Measurements from ENCODE around the gene CD40LG. TPM values are rescaled to one million over a fixed set of nuclear protein-coding genes. Genes with fewer than 3 reads are reported as not detected.

Gene CD40LG
- total and polyA plus RNA-seq, 2 donors (not counting 3 experiments of a cell fraction or from before 2014, with no cell fraction given), result not detected

GRCh38 chrX:136627409-136627808 lies 20.5 kb upstream of the CD40LG start:
- peak; percentile 53 for FAIRE-seq
- Histone ChIP-seq H4K20me1 (replicated peaks; ENCODE audit: control insufficient read depth, extremely low read depth, insufficient read depth, low read length) (no peaks in the 10 kb centered on the region), H3K4me3 (replicated peaks in 1 of 3; ENCODE audit: insufficient read depth in 1 of 3, low read depth in 1 of 3, low read length in 3 of 3) (no peak overlapping the region), H3K4me1 (ENCODE audit: control insufficient read depth, extremely low read depth, insufficient read depth, low read length) (no peaks in the 10 kb centered on the region), H3K9me3 (replicated peaks; ENCODE audit: control insufficient read depth, insufficient read depth, low read length) (no peaks in the 10 kb centered on the region), H3K4me2 (ENCODE audit: insufficient read depth, low read length) (no peak overlapping the region), H3K9ac (replicated peaks; ENCODE audit: extremely low read depth, insufficient read depth, low read length) (no peak overlapping the region), H2AFZ (ENCODE audit: low read depth, low read length) (no peak overlapping the region), H3K27ac (ENCODE audit: insufficient read depth, low read depth, low read length) (no peak overlapping the region), H3K79me2 (ENCODE audit: control insufficient read depth, insufficient read depth, low read length) (no peaks in the 10 kb centered on the region), H3K27me3 (ENCODE audit: control insufficient read depth in 2 of 2, insufficient read depth in 2 of 2, low read length in 2 of 2) (no peaks in the 10 kb centered on the region), H3K36me3 (ENCODE audit: control insufficient read depth in 2 of 2, extremely low read depth in 1 of 2, insufficient read depth in 2 of 2, low read length in 2 of 2) (no peaks in the 10 kb centered on the region), H3K9me1 (replicated peaks; ENCODE audit: control insufficient read depth, extremely low read depth, insufficient read depth, low read length) (no peaks in the 10 kb centered on the region)
- no peak for DNase-seq (ENCODE audit: low read depth, low spot score)
- dilution Hi-C loops (cut with MboI; ENCODE audit: extremely low pct_ligation_motif_present, low sequenced_read_pairs) (no loop called here), intact Hi-C loops (cut with micrococcal nuclease) (no loop called here)
- no TSS peak for BruUV-seq (replicated peaks)
- TF ChIP-seq CTCF (IDR thresholded peaks at IDR 0.05; ENCODE audit: extremely low read depth in 1 of 2, insufficient read depth in 1 of 2, low read depth in 1 of 2, low read length in 2 of 2) (no peak), MYC (IDR thresholded peaks at IDR 0.05; ENCODE audit: low read depth, low read length) (no peak)
- CTCF ChIA-PET, result no interaction called here
- POLR2A ChIA-PET, result no interaction called here

GRCh38 chrX:136629084-136629750 lies 18.7 kb upstream of the CD40LG start:
- POLR2A ChIA-PET, result no interaction called here
- H3K9ac ChIP-seq (replicated peaks; ENCODE audit: extremely low read depth, insufficient read depth, low read length), result no peak overlapping the region
- no peak overlapping the region for H3K27ac ChIP-seq (ENCODE audit: insufficient read depth, low read depth, low read length)
- dilution Hi-C loops (cut with MboI; ENCODE audit: extremely low pct_ligation_motif_present, low sequenced_read_pairs), result no loop called here
- H3K36me3 ChIP-seq (ENCODE audit: control insufficient read depth in 2 of 2, extremely low read depth in 1 of 2, insufficient read depth in 2 of 2, low read length in 2 of 2), result no peaks in the 10 kb centered on the region
- CTCF ChIA-PET, result no interaction called here
- H2AFZ ChIP-seq (ENCODE audit: low read depth, low read length), result no peak overlapping the region
- no peak for FAIRE-seq
- no peaks in the 10 kb centered on the region for H3K27me3 ChIP-seq (ENCODE audit: control insufficient read depth in 2 of 2, insufficient read depth in 2 of 2, low read length in 2 of 2)
- no peak for DNase-seq (ENCODE audit: low read depth, low spot score)
- no TSS peak for BruUV-seq (replicated peaks)
- H3K4me1 ChIP-seq (ENCODE audit: control insufficient read depth, extremely low read depth, insufficient read depth, low read length), result no peaks in the 10 kb centered on the region
- H3K9me1 ChIP-seq (replicated peaks; ENCODE audit: control insufficient read depth, extremely low read depth, insufficient read depth, low read length), result no peaks in the 10 kb centered on the region
- H4K20me1 ChIP-seq (replicated peaks; ENCODE audit: control insufficient read depth, extremely low read depth, insufficient read depth, low read length), result no peaks in the 10 kb centered on the region
- no peak overlapping the region for H3K4me2 ChIP-seq (ENCODE audit: insufficient read depth, low read length)
- TF ChIP-seq JUN (IDR thresholded peaks at IDR 0.05; ENCODE audit: borderline replicate concordance, insufficient read depth, insufficient read length, low read depth) (no peak), FOS (IDR thresholded peaks at IDR 0.05; ENCODE audit: borderline replicate concordance, insufficient read depth, low read length) (no peak), POLR2A (IDR thresholded peaks at IDR 0.05; ENCODE audit: low read depth, low read length) (no peak), MYC (IDR thresholded peaks at IDR 0.05; ENCODE audit: low read depth, low read length) (no peak), POLR2AphosphoS5 (IDR thresholded peaks at IDR 0.05; ENCODE audit: insufficient read depth, low read depth, low read length) (no peak), GATA2 (IDR thresholded peaks at IDR 0.05; ENCODE audit: insufficient read depth, insufficient read length, low read depth, low read length) (no peak), CTCF (IDR thresholded peaks at IDR 0.05; ENCODE audit: extremely low read depth in 1 of 2, insufficient read depth in 1 of 2, low read depth in 1 of 2, low read length in 2 of 2) (no peak), MAX (IDR thresholded peaks at IDR 0.05; ENCODE audit: insufficient read depth, insufficient read length) (no peak), EZH2 (IDR thresholded peaks at IDR 0.05; ENCODE audit: borderline replicate concordance, low read depth, low read length, severe bottlenecking) (no peak)
- intact Hi-C loops (cut with micrococcal nuclease), result no loop called here
- H3K79me2 ChIP-seq (ENCODE audit: control insufficient read depth, insufficient read depth, low read length), result no peaks in the 10 kb centered on the region
- H3K9me3 ChIP-seq (replicated peaks; ENCODE audit: control insufficient read depth, insufficient read depth, low read length), result no peaks in the 10 kb centered on the region
- no peak overlapping the region for H3K4me3 ChIP-seq (replicated peaks in 1 of 3; ENCODE audit: insufficient read depth in 1 of 3, low read depth in 1 of 3, low read length in 3 of 3)

Data from endothelial cell of umbilical vein (primary cell).